Measurements from ENCODE around the gene PAOX. TPM values are rescaled to one million over a fixed set of nuclear protein-coding genes. Genes with fewer than 3 reads are reported as not detected.
"Not testable (repeated sequence)": the region's sequence is repeated elsewhere in the genome, so short reads cannot be mapped to it uniquely, and the experiment has no call there.

PAOX gene
- total and polyA plus RNA-seq, 4 experiments from 2014 or later = 7.6 to 10.3 (median 9.3) TPM

DNA sequence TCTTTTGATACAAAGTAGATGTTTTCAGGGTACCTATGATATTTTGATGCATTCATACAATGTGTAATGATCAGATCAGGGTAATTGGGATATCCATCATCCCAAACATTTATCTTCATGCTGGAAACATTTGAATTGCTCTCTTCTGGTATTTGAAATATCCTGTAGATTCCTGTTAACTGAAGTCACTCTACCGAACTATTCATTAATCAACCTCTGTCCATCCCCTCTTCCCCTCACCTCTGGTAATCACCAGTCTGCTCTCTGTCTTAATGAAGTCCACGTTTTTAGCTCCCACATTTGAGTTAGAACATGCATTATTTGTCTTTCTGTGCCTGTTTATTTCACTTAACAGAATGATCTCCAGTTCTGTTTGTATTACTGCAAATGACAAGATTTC lies 26.2 kb downstream of the PAOX start:
- Histone ChIP-seq H3K4me3 (ENCODE audit: low read length in 2 of 2) (no peak overlapping the region), H3K36me3 (ENCODE audit: insufficient read depth, low read length) (peaks cover 27% of the 10 kb centered on the region), H3K9me3 (ENCODE audit: control insufficient read depth in 1 of 2, low read length in 2 of 2) (no peaks in the 10 kb centered on the region), H3K27ac (ENCODE audit: low read depth, low read length) (no peak overlapping the region), H3K27me3 (ENCODE audit: insufficient read depth, low read length) (no peaks in the 10 kb centered on the region), H3K4me1 (ENCODE audit: insufficient read depth, low read length) (peaks cover 17% of the 10 kb centered on the region)
- POLR2A ChIA-PET (ENCODE audit: partially characterized antibody) = interaction anchor here (0.7 kb wide), 1 partner anchor 52 kb away, joined by 3 read pairs; no protein-coding TSS in a partner anchor
- no peak overlapping the region for H3K4me3 Mint-ChIP-seq
- peaks cover 38 to 58% (median 52%) of the 10 kb centered on the region in 4 donors for H3K4me1 Mint-ChIP-seq
- CTCF ChIA-PET (ENCODE audit: partially characterized antibody) = interaction anchor here (1.2 to 1.4 kb wide), 2 partner anchors 15 to 76 kb away, joined by 3 read pairs; no protein-coding TSS in a partner anchor
- H3K27me3 Mint-ChIP-seq = no peaks in the 10 kb centered on the region
- H3K36me3 Mint-ChIP-seq = peaks cover 74 to 76% of the 10 kb centered on the region in 2 donors
- H3K9me3 Mint-ChIP-seq = peaks cover 0 to 2% (median 0%) of the 10 kb centered on the region in 8 donors
- no peak for DNase-seq
- intact Hi-C loops (cut with micrococcal nuclease) = no loop called here
- H3K27ac Mint-ChIP-seq = peak overlapping the region in 6 of 7 donors; percentile 8 to 86 (median 47)

- H3K9me3 ChIP-seq (ENCODE audit: control insufficient read depth in 1 of 2, low read length in 2 of 2) = no peaks in the 10 kb centered on the region
- ChIA-PET CTCF (ENCODE audit: partially characterized antibody) (interaction anchor here (1.2 kb wide), 1 partner anchor 76 kb away, joined by 3 read pairs; no protein-coding TSS in a partner anchor), POLR2A (ENCODE audit: partially characterized antibody) (interaction anchor here (0.7 kb wide), 1 partner anchor 53 kb away, joined by 3 read pairs; no protein-coding TSS in a partner anchor)
- H3K27ac Mint-ChIP-seq = peak overlapping the region in 5 of 7 donors; percentile 36 to 45 (median 42)
- H3K27me3 ChIP-seq (ENCODE audit: insufficient read depth, low read length) = no peaks in the 10 kb centered on the region
- no peaks in the 10 kb centered on the region for H3K27me3 Mint-ChIP-seq
- peaks cover 75 to 76% of the 10 kb centered on the region in 2 donors for H3K36me3 Mint-ChIP-seq
- H3K4me1 Mint-ChIP-seq = peaks cover 37 to 52% (median 47%) of the 10 kb centered on the region in 4 donors
- no peak overlapping the region for H3K4me3 ChIP-seq (ENCODE audit: low read length in 2 of 2)
- peaks cover 10% of the 10 kb centered on the region for H3K4me1 ChIP-seq (ENCODE audit: insufficient read depth, low read length)
- H3K27ac ChIP-seq (ENCODE audit: low read depth, low read length) = no peak overlapping the region
- peaks cover 28% of the 10 kb centered on the region for H3K36me3 ChIP-seq (ENCODE audit: insufficient read depth, low read length)
- intact Hi-C loops (cut with micrococcal nuclease) = no loop called here
- no peak for DNase-seq
- peaks cover 0 to 9% (median 1%) of the 10 kb centered on the region in 8 donors for H3K9me3 Mint-ChIP-seq
- H3K4me3 Mint-ChIP-seq = peak overlapping the region in 3 of 8 donors; percentile 2 to 68 (median 65)
These were observed 26.9 kb downstream of the PAOX start for GRCh38 chr10:133405844-133406527.

DNA sequence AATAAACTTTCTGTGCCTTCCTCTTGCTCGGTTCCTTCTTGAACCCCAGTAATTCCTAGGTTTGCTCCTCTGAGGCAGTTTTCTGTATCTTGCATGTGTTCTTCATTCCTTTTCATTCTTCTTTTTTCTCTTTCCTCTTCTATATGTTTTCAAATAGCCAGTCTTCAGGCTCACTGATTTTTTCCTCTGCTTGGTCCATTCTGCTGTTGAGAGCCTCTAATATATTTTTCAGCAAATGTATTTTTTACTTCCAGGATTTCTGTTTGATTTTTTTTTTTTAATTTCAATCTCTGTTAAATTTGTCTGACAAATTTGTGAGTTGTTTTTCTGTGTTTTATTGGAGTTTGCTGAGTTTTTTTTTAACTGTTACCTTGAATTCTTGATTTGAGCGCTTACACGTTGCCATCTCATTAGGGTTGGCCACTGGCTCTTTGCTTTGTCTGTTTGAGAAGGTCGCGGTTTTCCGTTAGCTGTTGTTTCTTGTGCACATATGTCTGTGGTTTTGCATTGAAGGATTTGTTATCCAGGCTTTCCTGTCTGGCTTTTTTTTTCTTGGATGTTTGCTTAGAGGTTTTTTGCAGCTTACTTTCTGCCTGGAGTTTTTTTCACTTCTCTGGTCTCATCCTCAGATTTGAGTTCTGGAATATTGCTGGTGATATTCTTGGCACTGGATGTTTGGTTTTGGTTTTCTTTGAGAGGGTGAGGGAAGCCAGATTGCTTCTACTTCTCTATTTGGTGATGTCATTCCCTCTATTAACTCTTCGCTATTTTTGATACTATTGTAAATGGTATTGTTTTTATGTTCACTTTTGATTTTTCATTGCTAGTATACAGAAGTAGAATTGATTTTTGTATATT lies 32.7 kb downstream of the PAOX start:
- ChIA-PET POLR2A (ENCODE audit: partially characterized antibody) (no interaction called here), CTCF (ENCODE audit: partially characterized antibody) (no interaction called here)
- peaks cover 0 to 7% of the 10 kb centered on the region in 2 donors for H3K9me3 ChIP-seq (ENCODE audit: control insufficient read depth in 1 of 2, low read length in 2 of 2)
- intact Hi-C loops (cut with micrococcal nuclease) = no loop called here
- peaks cover 0 to 31% (median 21%) of the 10 kb centered on the region in 8 donors for H3K9me3 Mint-ChIP-seq
- H3K36me3 Mint-ChIP-seq = peaks cover 71 to 77% of the 10 kb centered on the region in 2 donors
- H3K36me3 ChIP-seq (ENCODE audit: insufficient read depth, low read length) = peaks cover 36% of the 10 kb centered on the region
- H3K4me1 Mint-ChIP-seq = peaks cover 18 to 30% (median 22%) of the 10 kb centered on the region in 4 donors
- H3K27me3 Mint-ChIP-seq = no peaks in the 10 kb centered on the region
- no peak for DNase-seq
- peak overlapping the region in 1 of 8 donors; percentile 54 for H3K4me3 Mint-ChIP-seq
- H3K27me3 ChIP-seq (ENCODE audit: insufficient read depth, low read length) = no peaks in the 10 kb centered on the region
- no peaks in the 10 kb centered on the region for H3K4me1 ChIP-seq (ENCODE audit: insufficient read depth, low read length)
- H3K27ac Mint-ChIP-seq = peak overlapping the region in 2 of 7 donors; percentile 18 to 48
- no peak overlapping the region for H3K27ac ChIP-seq (ENCODE audit: low read depth, low read length)
- no peak overlapping the region for H3K4me3 ChIP-seq (ENCODE audit: low read length in 2 of 2)

GRCh38 chr10:133412381-133412711 lies 33.3 kb downstream of the PAOX start:
- Histone ChIP-seq H3K9me3 (ENCODE audit: control insufficient read depth in 1 of 2, low read length in 2 of 2) (peaks cover 0 to 7% of the 10 kb centered on the region in 2 donors), H3K36me3 (ENCODE audit: insufficient read depth, low read length) (peaks cover 36% of the 10 kb centered on the region)
- peaks cover 16 to 26% (median 17%) of the 10 kb centered on the region in 4 donors for H3K4me1 Mint-ChIP-seq

DNA sequence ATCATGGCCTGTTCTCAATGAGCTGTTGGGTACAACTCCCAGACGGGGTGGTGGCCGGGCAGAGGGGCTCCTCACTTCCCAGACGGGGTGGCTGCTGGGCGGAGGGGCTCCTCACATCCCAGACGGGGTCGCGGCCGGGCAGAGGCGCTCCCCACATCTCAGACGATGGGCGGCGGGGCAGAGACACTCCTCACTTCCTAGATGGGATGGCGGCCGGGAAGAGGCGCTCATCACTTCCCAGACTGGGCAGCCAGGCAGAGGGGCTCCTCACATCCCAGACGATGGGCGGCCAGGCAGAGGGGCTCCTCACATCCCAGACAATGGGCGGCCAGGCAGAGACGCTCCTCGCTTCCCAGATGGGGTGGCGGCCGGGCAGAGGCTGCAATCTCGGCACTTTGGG lies 35.3 kb downstream of the PAOX start:
- H3K4me3 Mint-ChIP-seq; CTCF ChIA-PET (ENCODE audit: partially characterized antibody); H3K27me3 Mint-ChIP-seq; DNase-seq; H3K27me3 ChIP-seq (ENCODE audit: insufficient read depth, low read length); H3K9me3 ChIP-seq (ENCODE audit: control insufficient read depth in 1 of 2, low read length in 2 of 2); intact Hi-C loops (cut with micrococcal nuclease); H3K4me1 ChIP-seq (ENCODE audit: insufficient read depth, low read length); H3K27ac ChIP-seq (ENCODE audit: low read depth, low read length); H3K27ac Mint-ChIP-seq; POLR2A ChIA-PET (ENCODE audit: partially characterized antibody); H3K4me1 Mint-ChIP-seq; H3K4me3 ChIP-seq (ENCODE audit: low read length in 2 of 2): not testable (repeated sequence)
- Mint-ChIP-seq H3K9me3 (peaks cover 0 to 29% (median 21%) of the 10 kb centered on the region in 8 donors), H3K36me3 (peaks cover 55 to 56% of the 10 kb centered on the region in 2 donors)
- peaks cover 34% of the 10 kb centered on the region for H3K36me3 ChIP-seq (ENCODE audit: insufficient read depth, low read length)

More at GRCh38 chr10:133412381-133412711, 33.3 kb downstream of the PAOX start:
- Mint-ChIP-seq H3K27me3 (no peaks in the 10 kb centered on the region), H3K27ac (peak overlapping the region in 1 of 7 donors; percentile 18), H3K9me3 (peaks cover 0 to 29% (median 21%) of the 10 kb centered on the region in 8 donors), H3K4me3 (no peak overlapping the region), H3K36me3 (peaks cover 65 to 71% of the 10 kb centered on the region in 2 donors)
- Histone ChIP-seq H3K27me3 (ENCODE audit: insufficient read depth, low read length) (no peaks in the 10 kb centered on the region), H3K27ac (ENCODE audit: low read depth, low read length) (no peak overlapping the region), H3K4me3 (ENCODE audit: low read length in 2 of 2) (no peak overlapping the region), H3K4me1 (ENCODE audit: insufficient read depth, low read length) (no peaks in the 10 kb centered on the region)
- POLR2A ChIA-PET (ENCODE audit: partially characterized antibody) = no interaction called here
- CTCF ChIA-PET (ENCODE audit: partially characterized antibody) = no interaction called here
- intact Hi-C loops (cut with micrococcal nuclease) = no loop called here
- DNase-seq = no peak

DNA sequence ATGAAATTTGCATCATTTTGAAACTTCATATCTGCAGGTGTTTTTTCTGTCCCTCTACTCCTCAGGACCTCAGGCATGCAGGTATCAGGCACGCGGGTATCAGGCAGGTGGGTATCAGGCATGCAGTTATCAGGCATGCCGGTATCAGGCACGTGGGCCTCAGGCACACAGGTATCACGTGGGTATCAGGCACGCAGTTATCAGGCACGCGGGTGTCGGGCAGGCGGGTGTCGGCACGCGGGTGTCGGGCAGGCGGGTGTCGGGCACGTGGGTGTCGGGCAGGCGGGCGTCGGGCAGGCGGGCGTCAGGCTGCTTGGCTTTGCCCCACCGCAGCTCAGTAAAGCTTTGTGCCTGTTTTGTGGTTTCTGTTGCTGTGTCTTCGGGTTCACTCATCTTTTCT lies 36.7 kb downstream of the PAOX start:
- intact Hi-C loops (cut with micrococcal nuclease) = no loop called here
- H3K27me3 Mint-ChIP-seq = no peaks in the 10 kb centered on the region
- peaks cover 0 to 3% (median 2%) of the 10 kb centered on the region in 4 donors for H3K4me1 Mint-ChIP-seq
- no peak overlapping the region for H3K4me3 Mint-ChIP-seq
- H3K4me3 ChIP-seq (ENCODE audit: low read length in 2 of 2) = no peak overlapping the region
- no peak for DNase-seq
- CTCF ChIA-PET (ENCODE audit: partially characterized antibody) = no interaction called here
- POLR2A ChIA-PET (ENCODE audit: partially characterized antibody) = no interaction called here
- H3K27ac ChIP-seq (ENCODE audit: low read depth, low read length) = no peak overlapping the region
- no peaks in the 10 kb centered on the region for H3K4me1 ChIP-seq (ENCODE audit: insufficient read depth, low read length)
- peaks cover 0 to 27% (median 19%) of the 10 kb centered on the region in 8 donors for H3K9me3 Mint-ChIP-seq
- H3K36me3 ChIP-seq (ENCODE audit: insufficient read depth, low read length) = peaks cover 25% of the 10 kb centered on the region
- peaks cover 0 to 7% of the 10 kb centered on the region in 2 donors for H3K9me3 ChIP-seq (ENCODE audit: control insufficient read depth in 1 of 2, low read length in 2 of 2)
- peaks cover 45 to 49% of the 10 kb centered on the region in 2 donors for H3K36me3 Mint-ChIP-seq
- H3K27me3 ChIP-seq (ENCODE audit: insufficient read depth, low read length) = no peaks in the 10 kb centered on the region
- H3K27ac Mint-ChIP-seq = no peak overlapping the region
